Measurements from ENCODE around the gene TP73. TPM values are rescaled to one million over a fixed set of nuclear protein-coding genes. Genes with fewer than 3 reads are reported as not detected.

Gene TP73
- total and polyA plus RNA-seq, 7 donors, result under 0.01 to 0.13 (median 0.01) TPM; not detected in 4

- intact Hi-C loops (cut with DNase I), result no loop called here
- H3K9me3 ChIP-seq, result no peaks in the 10 kb centered on the region
- peaks cover 22% of the 10 kb centered on the region for H3K4me1 ChIP-seq
- TF ChIP-seq CTCF (IDR thresholded peaks at IDR 0.05), result no peak
- H3K27ac ChIP-seq, result no peak overlapping the region
- no peak for ATAC-seq
- peak in 1 of 2 donors; percentile 48 for DNase-seq
- WGBS, 3 donors, result 91 to 95% (median 92%) methylated on average over 10 of the region's 10 CpGs
- H3K27me3 ChIP-seq (ENCODE audit: insufficient read depth in 3 of 3, low read length in 2 of 3), result no peaks in the 10 kb centered on the region
- peak overlapping the region; percentile 91 for H3K4me3 ChIP-seq
- H3K36me3 ChIP-seq (ENCODE audit: insufficient read depth in 1 of 2, low read depth in 1 of 2), result peaks cover 0 to 33% of the 10 kb centered on the region in 2 donors
These were observed 92.3 kb downstream of the TP73 start for GRCh38 chr1:3744646-3745045.

GRCh38 chr1:3745071-3745470 lies 92.8 kb downstream of the TP73 start:
- ATAC-seq (no peak), DNase-seq (peak in 1 of 2 donors; percentile 29)
- H3K27ac ChIP-seq, result no peak overlapping the region
- intact Hi-C loops (cut with DNase I), result no loop called here
- 88 to 90% (median 90%) methylated on average over 12 of the region's 12 CpGs for WGBS, 3 donors
- no peak for TF ChIP-seq CTCF (IDR thresholded peaks at IDR 0.05)
- peaks cover 22% of the 10 kb centered on the region for H3K4me1 ChIP-seq
- no peaks in the 10 kb centered on the region for H3K27me3 ChIP-seq (ENCODE audit: insufficient read depth in 3 of 3, low read length in 2 of 3)
- H3K9me3 ChIP-seq, result no peaks in the 10 kb centered on the region
- peaks cover 0 to 31% of the 10 kb centered on the region in 2 donors for H3K36me3 ChIP-seq (ENCODE audit: insufficient read depth in 1 of 2, low read depth in 1 of 2)
- H3K4me3 ChIP-seq, result peak overlapping the region; percentile 91

GRCh38 chr1:3745590-3746381 lies 93.5 kb downstream of the TP73 start:
- WGBS, 3 donors, result 34 to 51% (median 40%) methylated on average over 25 of the region's 25 CpGs
- H3K27ac ChIP-seq, result peak overlapping the region; percentile 79
- peak in 1 of 2 donors; percentile 38 for DNase-seq
- H3K9me3 ChIP-seq, result no peaks in the 10 kb centered on the region
- H3K4me1 ChIP-seq, result peaks cover 22% of the 10 kb centered on the region
- H3K27me3 ChIP-seq (ENCODE audit: insufficient read depth in 3 of 3, low read length in 2 of 3), result no peaks in the 10 kb centered on the region
- intact Hi-C loops (cut with DNase I), result no loop called here
- H3K4me3 ChIP-seq, result peak overlapping the region; percentile 91
- ATAC-seq, result peak in 3 of 4 donors; percentile 2 to 23 (median 9)
- H3K36me3 ChIP-seq (ENCODE audit: insufficient read depth in 1 of 2, low read depth in 1 of 2), result peaks cover 0 to 23% of the 10 kb centered on the region in 2 donors
- no peak for TF ChIP-seq CTCF (IDR thresholded peaks at IDR 0.05)

- no peak for TF ChIP-seq CTCF (IDR thresholded peaks at IDR 0.05)
- Histone ChIP-seq H3K9me3 (no peaks in the 10 kb centered on the region), H3K4me1 (peaks cover 22% of the 10 kb centered on the region), H3K4me3 (peak overlapping the region; percentile 91), H3K27me3 (ENCODE audit: insufficient read depth in 3 of 3, low read length in 2 of 3) (no peaks in the 10 kb centered on the region), H3K36me3 (ENCODE audit: insufficient read depth in 1 of 2, low read depth in 1 of 2) (peaks cover 0 to 17% of the 10 kb centered on the region in 2 donors), H3K27ac (peak overlapping the region; percentile 79)
- intact Hi-C loops (cut with DNase I), result no loop called here
- ATAC-seq (peak; percentile 45 to 76 (median 68)), DNase-seq (peak in 1 of 2 donors; percentile 61)
- WGBS, 3 donors, result 14 to 16% (median 15%) methylated on average over 32 to 35 of the region's 35 CpGs
These were observed 94.1 kb downstream of the TP73 start for GRCh38 chr1:3746389-3746829.

Data from psoas muscle (tissue), 8 donors.